ENCODE results near the gene SUN3. TPM values are rescaled to one million over a fixed set of nuclear protein-coding genes. Genes with fewer than 3 reads are reported as not detected.

Gene SUN3
- total and polyA plus RNA-seq, 2 of the 8 experiments (the other 6 are each of a cell fraction or from before 2014, with no cell fraction given): not detected

- TF ChIP-seq RXRA (IDR thresholded peaks at IDR 0.05; ENCODE audit: insufficient read depth, low read depth, low read length) (peak; percentile 72; the same call in 1 of the 2 replicates), EZH2 (IDR thresholded peaks at IDR 0.05; ENCODE audit: low read depth, low read length, severe bottlenecking) (no peak), EP300 (IDR thresholded peaks at IDR 0.05; ENCODE audit: borderline replicate concordance in 1 of 2, low read depth in 2 of 2, low read length in 2 of 2) (0 out of 3 replicates have a peak, but pooled peaks of 1 of the 2 experiments have one; percentile 50), SRF (IDR thresholded peaks at IDR 0.05; ENCODE audit: low read depth, low read length) (peak; percentile 54; the same call in 1 of the 2 replicates), TAF7 (optimal IDR thresholded peaks at IDR 0.05; ENCODE audit: borderline replicate concordance, low read depth, low read length) (peak; percentile 95), HDAC6 (IDR thresholded peaks at IDR 0.05; ENCODE audit: low read depth, low read length) (no peak), RFX5 (IDR thresholded peaks at IDR 0.05; ENCODE audit: borderline replicate concordance, low read depth, low read length) (no peak), SAP30 (IDR thresholded peaks at IDR 0.05; ENCODE audit: insufficient read depth, insufficient replicate concordance, low read length) (no peak), RAD21 (IDR thresholded peaks at IDR 0.05 in 1 of 2, conservative IDR thresholded peaks at IDR 0.05 in 1 of 2; ENCODE audit: low read depth in 2 of 2, low read length in 2 of 2) (peak in 1 of 2 experiments; percentile 3; a peak in 1 of 4 replicates), CHD1 (IDR thresholded peaks at IDR 0.05; ENCODE audit: low read depth, low read length) (no peak), MAFK (IDR thresholded peaks at IDR 0.05; ENCODE audit: low read depth, low read length) (no peak), CTBP2 (IDR thresholded peaks at IDR 0.05; ENCODE audit: borderline replicate concordance, insufficient read depth, insufficient read length, low read length) (peak; percentile 90), CREB1 (IDR thresholded peaks at IDR 0.05) (peak; percentile 83), KDM5A (IDR thresholded peaks at IDR 0.05; ENCODE audit: low read length) (peak; percentile 52; the same call in 1 of the 2 replicates), NANOG (IDR thresholded peaks at IDR 0.05; ENCODE audit: insufficient read depth, low read depth, low read length, poor library complexity, severe bottlenecking) (peak; percentile 67), POLR2AphosphoS5 (IDR thresholded peaks at IDR 0.05; ENCODE audit: low read depth, low read length) (peak; percentile 92)
Observed at GRCh38 chr7:47979145-47979831, 49.6 kb downstream of the SUN3 start, which contains the start of gene HUS1 (continued).

Measured in H1 (cell line).